Measurements from ENCODE around the gene MMP25. TPM values are rescaled to one million over a fixed set of nuclear protein-coding genes. Genes with fewer than 3 reads are reported as not detected.

MMP25 gene
- total RNA-seq, 1 donor from 2014 or later = 0.52 TPM

- DNase-seq (ENCODE audit: low read depth) = no peak
- H3K4me3 ChIP-seq (ENCODE audit: low read depth, low read length) = peak overlapping the region; percentile 4
- no peak for TF ChIP-seq CTCF (conservative IDR thresholded peaks at IDR 0.05; ENCODE audit: low read depth, low read length)
These were observed 53.6 kb downstream of the MMP25 start for GRCh38 chr16:3099732-3100499.

GRCh38 chr16:3101018-3101840, 54.9 kb downstream of the MMP25 start:
- no peak overlapping the region for H3K4me3 ChIP-seq (ENCODE audit: low read depth, low read length)
- peak; percentile 76 for TF ChIP-seq CTCF (conservative IDR thresholded peaks at IDR 0.05; ENCODE audit: low read depth, low read length)
- no peak for DNase-seq (ENCODE audit: low read depth)

DNA sequence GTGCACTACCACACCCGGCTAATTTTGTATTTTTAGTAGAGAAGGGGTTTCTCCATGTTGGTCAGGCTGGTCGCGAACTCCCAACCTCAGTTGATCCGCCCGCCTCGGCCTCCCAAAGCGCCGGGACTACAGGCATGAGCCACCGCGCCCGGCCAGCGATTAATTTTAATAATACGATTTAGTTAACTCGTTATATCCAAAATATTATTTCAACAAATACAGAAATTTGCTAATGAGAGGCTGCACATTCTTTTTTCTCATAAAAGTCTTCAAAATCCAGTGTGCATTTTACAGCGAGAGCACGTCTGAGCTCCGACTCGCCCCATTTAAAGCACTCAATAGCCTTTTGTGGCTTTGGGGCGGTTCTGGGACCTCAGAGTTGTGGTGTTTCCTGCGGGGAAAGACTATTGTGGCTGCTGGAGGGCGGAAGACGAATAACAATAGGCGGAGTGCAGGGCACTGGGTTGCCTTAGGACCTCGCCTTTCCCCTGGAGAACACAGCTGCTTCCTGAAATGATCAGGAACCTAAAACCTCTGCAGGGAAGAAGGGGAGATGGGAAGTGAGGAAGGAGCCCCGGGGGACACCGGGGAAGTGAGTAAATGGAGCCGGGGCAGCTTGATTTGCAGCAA, 55.6 kb downstream of the MMP25 start:
- no peak for TF ChIP-seq CTCF (conservative IDR thresholded peaks at IDR 0.05; ENCODE audit: low read depth, low read length)
- H3K4me3 ChIP-seq (ENCODE audit: low read depth, low read length) = no peak overlapping the region
- DNase-seq (ENCODE audit: low read depth) = no peak

DNA sequence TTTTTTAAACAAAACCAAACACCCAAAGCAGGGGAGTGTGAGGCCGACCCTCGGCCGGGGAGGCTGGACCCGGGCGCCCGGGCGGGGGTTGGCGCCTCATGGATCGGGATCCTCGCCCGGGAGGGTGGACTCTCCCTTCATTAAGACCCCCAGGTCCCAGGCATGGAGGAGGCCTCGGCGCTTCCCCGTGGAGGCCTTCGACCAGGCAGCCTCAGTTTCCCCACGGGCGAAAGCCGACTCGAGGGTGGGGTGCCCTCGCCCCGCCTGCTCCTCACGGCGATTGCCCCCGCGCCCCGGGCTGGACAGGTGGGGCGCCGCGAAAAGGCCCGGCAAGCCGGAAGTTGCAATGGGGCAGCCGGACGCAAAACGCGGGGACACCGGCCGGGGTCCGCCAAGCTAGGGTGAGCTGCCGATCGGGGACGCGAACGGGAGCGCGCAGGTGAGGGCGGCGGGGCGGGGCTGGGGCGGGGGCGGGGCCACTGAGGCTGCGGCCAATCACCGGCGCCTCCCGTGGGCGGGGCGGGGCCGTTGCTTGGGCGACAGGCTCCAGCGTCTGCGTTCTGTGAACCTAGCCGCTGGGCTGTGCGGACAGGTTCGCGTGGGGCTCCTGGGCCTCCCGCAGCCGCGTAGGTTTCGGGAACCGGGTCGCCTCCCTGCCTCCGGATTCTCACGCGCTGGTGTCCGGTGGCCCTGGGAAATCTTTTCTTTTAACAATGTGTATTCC, 60.0 kb downstream of the MMP25 start:
- no peak for DNase-seq (ENCODE audit: low read depth)
- TF ChIP-seq CTCF (conservative IDR thresholded peaks at IDR 0.05; ENCODE audit: low read depth, low read length) = no peak
- peak overlapping the region; percentile 71 for H3K4me3 ChIP-seq (ENCODE audit: low read depth, low read length)

Other genes with a start within 250 kb of the MMP25 start
- gene PRSS41, start 248.1 kb upstream of the MMP25 start, total RNA-seq = not detected in 2 replicates
- 0.87 and 4.6 TPM in 2 replicates for gene PRSS21, start 229.3 kb upstream of the MMP25 start, total RNA-seq
- gene ZG16B, start 216.3 kb upstream of the MMP25 start, total RNA-seq = 0.06 and 2.1 TPM in 2 replicates
- 9.5 and 11.1 TPM in 2 replicates for gene PRSS22, start 188.4 kb upstream of the MMP25 start, total RNA-seq
- gene FLYWCH2, start 163.3 kb upstream of the MMP25 start, total RNA-seq = 49.6 and 55.5 TPM in 2 replicates
- gene FLYWCH1, start 134.6 kb upstream of the MMP25 start, total RNA-seq = 28.0 and 47.1 TPM in 2 replicates
- 0.72 and 4.2 TPM in 2 replicates for gene KREMEN2, start 82.3 kb upstream of the MMP25 start, total RNA-seq
- 33.4 and 36.0 TPM in 2 replicates for gene PAQR4, start 77.2 kb upstream of the MMP25 start, total RNA-seq
- 107 and 120 TPM in 2 replicates for gene PKMYT1, start 66.1 kb upstream of the MMP25 start, total RNA-seq
- 0.29 and 3.5 TPM in 2 replicates for gene CLDN9, start 33.6 kb upstream of the MMP25 start, total RNA-seq
- 255 and 813 TPM in 2 replicates for gene CLDN6, start 28.4 kb upstream of the MMP25 start, total RNA-seq
- gene TNFRSF12A, start 26.2 kb upstream of the MMP25 start, total RNA-seq = 451 and 701 TPM in 2 replicates
- 14.3 and 39.0 TPM in 2 replicates for gene HCFC1R1, start 22.6 kb upstream of the MMP25 start, total RNA-seq
- 19.0 and 24.2 TPM in 2 replicates for gene THOC6, start 22.5 kb upstream of the MMP25 start, total RNA-seq
- gene BICDL2, start 9.6 kb upstream of the MMP25 start, total RNA-seq = 2.5 and 4.6 TPM in 2 replicates
- 461 and 747 TPM in 2 replicates for gene IL32, start 19.1 kb downstream of the MMP25 start, total RNA-seq
- gene ZSCAN10, start 52.7 kb downstream of the MMP25 start, total RNA-seq = not detected in 2 replicates
- 15.8 and 22.1 TPM in 2 replicates for gene ZNF205, start 66.0 kb downstream of the MMP25 start, total RNA-seq
- gene ZNF213, start 88.5 kb downstream of the MMP25 start, total RNA-seq = 2.4 and 7.7 TPM in 2 replicates
- 0.52 TPM in 1 of 2 replicates, not detected in the other for gene OR1F1, start 141.6 kb downstream of the MMP25 start, total RNA-seq
- 6.1 and 6.3 TPM in 2 replicates for gene ZNF200, start 188.6 kb downstream of the MMP25 start, total RNA-seq
- gene MEFV, start 210.1 kb downstream of the MMP25 start, total RNA-seq = not detected in 2 replicates
- 18.1 and 33.1 TPM in 2 replicates for gene ZNF263, start 236.9 kb downstream of the MMP25 start, total RNA-seq